ENCODE results near the gene LDLRAD2. TPM values are rescaled to one million over a fixed set of nuclear protein-coding genes. Genes with fewer than 3 reads are reported as not detected.

The LDLRAD2 gene
- total and polyA plus RNA-seq, 10 of the 15 experiments (the other 5 are each of a cell fraction or from before 2014, with no cell fraction given): 0.04 to 0.23 (median 0.11) TPM; not detected in 7

DNA sequence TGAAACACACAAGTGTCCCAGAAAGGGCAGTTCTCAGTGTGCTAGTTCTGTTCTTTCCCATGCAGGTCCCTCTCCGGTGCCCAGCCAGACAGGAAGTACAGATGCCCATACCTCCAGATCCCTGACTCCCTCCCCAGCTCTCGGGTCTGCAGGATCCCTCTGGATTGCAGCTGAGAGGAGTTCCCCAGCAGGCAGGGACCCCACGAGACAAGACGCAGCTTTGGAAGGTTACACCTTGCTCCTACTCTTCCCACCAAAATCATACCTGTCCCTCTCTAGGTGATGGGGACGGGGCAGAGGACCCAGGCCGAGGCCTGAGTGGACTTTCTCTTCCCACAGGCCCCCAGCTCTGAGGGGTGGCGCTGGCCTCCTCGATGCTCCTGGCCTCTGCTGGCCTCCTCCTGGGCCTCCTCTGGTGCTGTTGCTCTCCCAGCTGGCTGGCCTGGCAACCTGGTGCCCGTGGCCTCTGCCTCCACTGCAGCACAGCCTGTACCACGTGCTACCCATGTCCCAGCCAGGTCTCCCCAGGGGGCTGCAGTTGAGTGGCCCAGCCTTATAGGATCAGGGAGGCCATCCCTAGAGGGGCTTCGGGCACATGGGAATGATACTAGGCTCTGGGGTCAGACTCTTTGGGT is 9.4 kb downstream of the LDLRAD2 start:
- FAIRE-seq (no peak), ATAC-seq (no peak), DNase-seq (ENCODE audit: low read depth, low spot score) (no peak)
- in situ Hi-C loops (cut with MboI): no loop called here
- ChIA-PET POLR2A (no interaction called here), RAD21 (ENCODE audit: unreplicated experiment) (no interaction called here), CTCF (no interaction called here), SMC1A (ENCODE audit: uncharacterized antibody, unreplicated experiment) (no interaction called here)
- intact Hi-C loops (cut with micrococcal nuclease; ENCODE audit: unreplicated experiment): no loop called here
- Histone ChIP-seq H3K27me3 (replicated peaks in 1 of 2; ENCODE audit: control insufficient read depth in 2 of 2, insufficient read depth in 2 of 2, low read length in 1 of 2) (no peaks in the 10 kb centered on the region), H2AFZ (ENCODE audit: control insufficient read depth, low read depth, low read length) (no peak overlapping the region), H4K20me1 (ENCODE audit: control insufficient read depth, insufficient read depth) (no peaks in the 10 kb centered on the region), H3K79me2 (ENCODE audit: control insufficient read depth, insufficient read depth, low read length) (no peaks in the 10 kb centered on the region), H3K4me2 (ENCODE audit: control insufficient read depth, insufficient read depth) (no peak overlapping the region), H3K9me3 (replicated peaks; ENCODE audit: control insufficient read depth, insufficient read depth, low read length) (no peaks in the 10 kb centered on the region), H3K4me3 (no peak overlapping the region), H3K9ac (ENCODE audit: control insufficient read depth, insufficient read depth, low read length) (no peak overlapping the region), H3K27ac (ENCODE audit: control insufficient read depth, insufficient read depth) (no peak overlapping the region), H3K36me3 (ENCODE audit: control insufficient read depth in 2 of 2, insufficient read depth in 2 of 2, low read length in 1 of 2) (no peaks in the 10 kb centered on the region), H3K4me1 (ENCODE audit: control insufficient read depth, insufficient read depth, low read length) (no peaks in the 10 kb centered on the region)
- WGBS (ENCODE audit: insufficient coverage, insufficient replicate concordance, low lambda C conversion rate, missing lambda C conversion rate): 23% methylated on average over 9 of the region's 11 CpGs
- no TSS peak for BruUV-seq (replicated peaks)
- TF ChIP-seq SMAD1 (IDR thresholded peaks at IDR 0.05; ENCODE audit: low read depth, partially characterized antibody): no peak
- TF ChIP-seq EGR1 (IDR thresholded peaks at IDR 0.05; ENCODE audit: borderline replicate concordance in 1 of 2, low read depth in 2 of 2, low read length in 2 of 2): no peak
- no peak for TF ChIP-seq EED (IDR thresholded peaks at IDR 0.05; ENCODE audit: low read depth)
- TF ChIP-seq, protein P1, sequence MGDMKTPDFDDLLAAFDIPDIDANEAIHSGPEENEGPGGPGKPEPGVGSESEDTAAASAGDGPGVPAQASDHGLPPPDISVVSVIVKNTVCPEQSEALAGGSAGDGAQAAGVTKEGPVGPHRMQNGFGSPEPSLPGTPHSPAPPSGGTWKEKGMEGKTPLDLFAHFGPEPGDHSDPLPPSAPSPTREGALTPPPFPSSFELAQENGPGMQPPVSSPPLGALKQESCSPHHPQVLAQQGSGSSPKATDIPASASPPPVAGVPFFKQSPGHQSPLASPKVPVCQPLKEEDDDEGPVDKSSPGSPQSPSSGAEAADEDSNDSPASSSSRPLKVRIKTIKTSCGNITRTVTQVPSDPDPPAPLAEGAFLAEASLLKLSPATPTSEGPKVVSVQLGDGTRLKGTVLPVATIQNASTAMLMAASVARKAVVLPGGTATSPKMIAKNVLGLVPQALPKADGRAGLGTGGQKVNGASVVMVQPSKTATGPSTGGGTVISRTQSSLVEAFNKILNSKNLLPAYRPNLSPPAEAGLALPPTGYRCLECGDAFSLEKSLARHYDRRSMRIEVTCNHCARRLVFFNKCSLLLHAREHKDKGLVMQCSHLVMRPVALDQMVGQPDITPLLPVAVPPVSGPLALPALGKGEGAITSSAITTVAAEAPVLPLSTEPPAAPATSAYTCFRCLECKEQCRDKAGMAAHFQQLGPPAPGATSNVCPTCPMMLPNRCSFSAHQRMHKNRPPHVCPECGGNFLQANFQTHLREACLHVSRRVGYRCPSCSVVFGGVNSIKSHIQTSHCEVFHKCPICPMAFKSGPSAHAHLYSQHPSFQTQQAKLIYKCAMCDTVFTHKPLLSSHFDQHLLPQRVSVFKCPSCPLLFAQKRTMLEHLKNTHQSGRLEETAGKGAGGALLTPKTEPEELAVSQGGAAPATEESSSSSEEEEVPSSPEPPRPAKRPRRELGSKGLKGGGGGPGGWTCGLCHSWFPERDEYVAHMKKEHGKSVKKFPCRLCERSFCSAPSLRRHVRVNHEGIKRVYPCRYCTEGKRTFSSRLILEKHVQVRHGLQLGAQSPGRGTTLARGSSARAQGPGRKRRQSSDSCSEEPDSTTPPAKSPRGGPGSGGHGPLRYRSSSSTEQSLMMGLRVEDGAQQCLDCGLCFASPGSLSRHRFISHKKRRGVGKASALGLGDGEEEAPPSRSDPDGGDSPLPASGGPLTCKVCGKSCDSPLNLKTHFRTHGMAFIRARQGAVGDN (IDR thresholded peaks at IDR 0.05): no peak
- no peak for TF ChIP-seq ZNF24 (IDR thresholded peaks at IDR 0.05)
- no peak for TF ChIP-seq RCOR1 (conservative IDR thresholded peaks at IDR 0.05; ENCODE audit: low read depth, low read length)
- TF ChIP-seq MXI1 (IDR thresholded peaks at IDR 0.05; ENCODE audit: low read depth, low read length): no peak
- no peak for TF ChIP-seq SUZ12 (IDR thresholded peaks at IDR 0.05; ENCODE audit: unreplicated experiment)
- TF ChIP-seq ZSCAN29 (IDR thresholded peaks at IDR 0.05): no peak
- TF ChIP-seq, protein P2, sequence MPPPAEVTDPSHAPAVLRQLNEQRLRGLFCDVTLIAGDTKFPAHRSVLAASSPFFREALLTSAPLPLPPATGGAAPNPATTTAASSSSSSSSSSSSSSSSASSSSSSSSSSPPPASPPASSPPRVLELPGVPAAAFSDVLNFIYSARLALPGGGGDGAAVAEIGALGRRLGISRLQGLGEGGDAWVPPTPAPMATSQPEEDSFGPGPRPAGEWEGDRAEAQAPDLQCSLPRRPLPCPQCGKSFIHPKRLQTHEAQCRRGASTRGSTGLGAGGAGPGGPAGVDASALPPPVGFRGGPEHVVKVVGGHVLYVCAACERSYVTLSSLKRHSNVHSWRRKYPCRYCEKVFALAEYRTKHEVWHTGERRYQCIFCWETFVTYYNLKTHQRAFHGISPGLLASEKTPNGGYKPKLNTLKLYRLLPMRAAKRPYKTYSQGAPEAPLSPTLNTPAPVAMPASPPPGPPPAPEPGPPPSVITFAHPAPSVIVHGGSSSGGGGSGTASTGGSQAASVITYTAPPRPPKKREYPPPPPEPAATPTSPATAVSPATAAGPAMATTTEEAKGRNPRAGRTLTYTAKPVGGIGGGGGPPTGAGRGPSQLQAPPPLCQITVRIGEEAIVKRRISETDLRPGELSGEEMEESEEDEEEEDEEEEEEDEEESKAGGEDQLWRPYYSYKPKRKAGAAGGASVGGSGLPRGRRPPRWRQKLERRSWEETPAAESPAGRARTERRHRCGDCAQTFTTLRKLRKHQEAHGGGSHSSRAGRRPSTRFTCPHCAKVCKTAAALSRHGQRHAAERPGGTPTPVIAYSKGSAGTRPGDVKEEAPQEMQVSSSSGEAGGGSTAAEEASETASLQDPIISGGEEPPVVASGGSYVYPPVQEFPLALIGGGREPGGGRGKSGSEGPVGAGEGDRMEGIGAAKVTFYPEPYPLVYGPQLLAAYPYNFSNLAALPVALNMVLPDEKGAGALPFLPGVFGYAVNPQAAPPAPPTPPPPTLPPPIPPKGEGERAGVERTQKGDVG (CRISPR knock-in tag; IDR thresholded peaks at IDR 0.05): no peak
- no peak for TF ChIP-seq ATF3 (IDR thresholded peaks at IDR 0.05; ENCODE audit: borderline replicate concordance, extremely low read depth, low read depth, low read length)

All from GM12878 (cell line).